Stimulated activated CD4-positive, alpha-beta T cell treated with anti-CD3 and anti-CD28 coated beads, Interleukin-4, amount 100 ng/mL, for 48 hours (primary cell): ENCODE measurements around the gene PCP4.

ENCODE experiments used
- DNase-seq, 2 donors: peaks; one replicate each; pipeline ENCODE4 v3.0.0-alpha.2; 2020; ENCODE audit warnings: low read depth in 2 of 2

PCP4 gene

DNA sequence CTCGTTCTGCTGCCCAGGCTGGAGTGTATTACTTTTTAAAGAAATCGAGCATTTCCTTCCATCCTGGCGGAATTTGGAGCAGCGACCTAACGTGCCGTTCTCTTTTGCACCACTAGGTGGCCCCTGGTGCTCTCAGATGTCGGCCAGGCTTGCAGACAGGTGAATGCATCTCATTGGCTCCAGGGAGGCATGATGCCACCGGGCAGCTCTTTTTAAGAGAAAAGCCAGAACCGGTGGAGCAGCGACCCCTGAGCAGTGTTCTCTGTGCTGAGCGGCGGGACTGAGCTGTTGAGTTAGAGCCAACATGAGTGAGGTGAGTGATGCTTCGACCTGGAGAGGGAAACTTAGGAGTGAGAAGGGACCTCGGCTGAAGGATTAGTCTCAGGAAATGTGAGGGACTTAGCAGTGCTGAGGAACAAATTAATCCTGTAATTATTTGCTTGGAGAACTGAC lies at the start of gene PCP4:
Gene PCP4, plus strand, starts transcription at position 241 of the 453 bp plus-strand sequence. Its CDS starts 64 bp downstream, at position 305.
- DNase-seq: peak; percentile 12 to 35

DNA sequence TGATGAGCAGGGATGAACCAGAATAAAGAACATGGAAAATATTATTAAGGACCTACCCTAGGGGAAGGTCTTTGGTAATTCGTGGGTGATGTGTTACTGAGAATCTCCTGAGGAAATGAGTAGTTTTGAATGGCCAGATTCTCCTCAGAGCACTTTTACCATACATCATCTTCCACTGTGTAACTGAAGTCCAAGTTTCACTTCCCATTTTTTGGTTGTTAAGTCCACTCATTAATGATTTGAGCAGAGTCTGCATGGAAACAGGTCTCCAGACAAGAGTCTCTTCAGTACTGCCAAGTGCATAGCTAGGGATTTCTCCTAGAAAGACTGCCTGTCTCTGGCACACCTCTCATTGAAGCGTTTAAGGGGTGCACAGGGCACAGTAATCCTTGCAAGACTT lies 48.7 kb upstream of the PCP4 start:
- no peak for DNase-seq

GRCh38 chr21:39822042-39822441 lies 45.2 kb upstream of the PCP4 start:
- DNase-seq: no peak

DNA sequence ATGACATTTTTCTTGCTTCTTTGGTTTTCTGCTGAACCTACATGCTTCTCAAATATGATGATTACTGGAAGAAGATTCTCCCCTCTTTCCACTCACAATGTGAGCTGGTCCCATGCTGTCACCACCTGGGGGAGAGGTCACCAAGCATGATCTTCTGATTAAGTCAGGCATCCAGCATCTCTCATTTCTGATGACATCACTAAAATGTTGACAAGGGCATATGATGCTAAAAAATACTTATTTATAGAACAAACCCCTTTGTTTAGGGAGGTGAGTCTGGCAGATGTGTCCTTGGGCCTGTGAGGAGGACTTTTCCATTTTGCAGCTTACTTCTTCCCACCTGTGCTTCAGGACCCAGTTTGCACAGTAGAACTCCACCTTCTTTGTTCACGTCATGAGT lies 42.0 kb upstream of the PCP4 start:
- DNase-seq: no peak

- no peak for DNase-seq
These were observed 32.7 kb upstream of the PCP4 start for GRCh38 chr21:39834543-39834942.

GRCh38 chr21:39837861-39838359 lies 29.3 kb upstream of the PCP4 start:
- DNase-seq: no peak

DNA sequence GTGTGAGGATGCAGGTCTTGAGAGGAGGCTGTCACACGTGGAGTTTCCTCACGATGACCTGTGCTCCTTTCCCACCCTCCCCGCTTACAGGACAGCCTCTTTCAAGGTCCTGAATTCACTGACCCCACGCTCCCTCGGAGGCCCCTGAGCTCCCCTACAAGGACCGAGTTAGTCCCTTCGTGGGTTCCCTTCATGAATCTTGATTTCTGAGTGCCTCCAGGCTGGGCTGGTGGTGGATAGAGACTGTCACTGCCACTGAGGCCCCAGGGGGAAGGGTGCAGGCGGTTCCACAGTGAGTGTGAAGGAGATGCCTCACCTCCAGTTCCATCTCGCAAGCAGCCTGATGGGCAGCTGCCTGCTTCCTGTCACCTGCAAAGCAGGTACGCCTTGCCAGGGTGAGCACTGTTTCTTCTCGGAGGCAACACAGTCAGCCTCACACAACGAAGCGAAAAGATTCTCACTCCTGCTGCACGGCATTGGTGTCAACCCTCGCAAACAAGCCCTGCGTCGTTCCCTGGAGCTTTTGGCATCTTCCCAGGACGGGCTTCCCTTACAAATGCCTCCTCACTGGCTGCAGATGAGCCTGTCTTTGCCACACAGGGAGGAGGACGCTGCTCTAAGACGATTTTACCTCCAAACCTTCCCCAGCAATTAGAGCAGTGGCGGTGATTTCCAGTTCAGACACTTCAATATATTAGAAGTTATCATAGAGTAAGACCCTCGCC lies 26.7 kb upstream of the PCP4 start:
- DNase-seq: no peak

DNA sequence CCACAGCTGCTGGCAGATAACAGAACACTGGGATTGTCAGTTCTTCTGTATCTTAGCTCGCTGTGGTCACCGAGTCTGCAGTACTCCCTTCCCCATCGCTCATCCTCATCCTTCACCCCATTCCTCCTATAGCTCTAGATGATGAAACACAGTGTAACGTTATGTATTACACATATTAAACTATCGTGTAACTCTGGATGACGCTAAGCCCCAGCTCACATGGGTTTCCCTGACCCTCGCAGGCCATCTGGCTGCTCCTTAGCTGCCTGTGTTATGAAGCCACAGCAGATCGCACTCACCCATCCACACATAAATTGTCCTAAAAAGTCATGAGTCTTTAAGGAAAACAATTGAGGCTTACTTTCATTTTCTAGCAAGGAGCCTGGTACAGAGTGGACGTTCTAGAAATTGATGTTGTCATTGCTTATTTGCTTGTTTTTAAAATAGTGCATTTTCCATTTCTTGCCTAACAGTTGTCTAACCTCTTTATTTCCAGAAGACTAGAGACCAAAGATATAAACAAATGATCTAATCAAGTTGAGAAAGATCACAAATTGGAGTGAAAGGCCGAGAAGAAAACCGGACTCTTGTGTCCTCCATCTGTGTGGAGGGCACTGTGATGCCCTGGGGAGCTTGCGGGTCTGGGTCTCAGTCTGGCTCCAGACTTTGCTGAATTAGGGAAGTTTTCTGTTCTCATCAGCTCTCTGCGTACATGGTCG lies 24.3 kb upstream of the PCP4 start:
- no peak for DNase-seq

DNA sequence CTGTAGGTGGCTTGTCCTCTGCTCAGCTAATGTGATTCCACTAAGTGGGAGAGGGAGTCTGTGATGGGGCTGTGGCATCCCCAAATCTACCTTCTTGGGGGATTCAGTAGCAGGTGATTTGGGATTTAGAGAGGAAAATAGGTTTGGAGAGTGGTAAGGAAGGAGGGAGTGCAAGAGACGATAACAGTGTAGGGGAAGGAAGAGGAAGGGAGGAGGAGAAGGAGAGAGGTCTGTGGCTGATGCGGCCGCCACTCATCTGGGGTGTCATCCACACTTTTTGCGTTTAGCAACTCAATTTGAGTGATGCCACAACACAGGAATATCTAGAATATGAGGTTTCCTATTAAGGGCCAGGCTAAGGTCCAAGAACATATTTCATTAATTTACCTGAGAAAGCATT lies 23.8 kb upstream of the PCP4 start:
- DNase-seq: no peak

GRCh38 chr21:39843916-39844315 lies 23.3 kb upstream of the PCP4 start:
- no peak for DNase-seq

GRCh38 chr21:39845571-39846130 lies 21.6 kb upstream of the PCP4 start:
- DNase-seq: no peak

DNA sequence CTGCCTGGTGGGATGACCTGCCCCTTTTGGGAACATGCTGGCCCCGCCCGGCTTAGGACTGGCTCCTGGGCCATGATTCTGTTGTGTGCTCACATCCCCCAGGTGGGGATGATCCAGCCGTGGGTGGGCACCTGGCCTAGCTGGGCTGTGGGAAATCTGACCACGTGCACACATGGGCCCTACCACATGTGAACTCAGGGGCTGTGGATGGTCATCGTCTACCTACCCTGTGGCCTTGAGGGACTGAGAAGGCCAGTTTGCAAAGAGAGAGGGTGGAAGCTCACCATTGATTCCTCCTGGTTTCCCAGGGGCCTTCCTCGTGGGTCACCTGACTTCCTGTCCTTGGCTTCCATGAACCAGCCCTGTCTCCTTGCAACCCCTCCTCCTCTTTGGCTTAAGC lies 19.4 kb upstream of the PCP4 start:
- no peak for DNase-seq

DNA sequence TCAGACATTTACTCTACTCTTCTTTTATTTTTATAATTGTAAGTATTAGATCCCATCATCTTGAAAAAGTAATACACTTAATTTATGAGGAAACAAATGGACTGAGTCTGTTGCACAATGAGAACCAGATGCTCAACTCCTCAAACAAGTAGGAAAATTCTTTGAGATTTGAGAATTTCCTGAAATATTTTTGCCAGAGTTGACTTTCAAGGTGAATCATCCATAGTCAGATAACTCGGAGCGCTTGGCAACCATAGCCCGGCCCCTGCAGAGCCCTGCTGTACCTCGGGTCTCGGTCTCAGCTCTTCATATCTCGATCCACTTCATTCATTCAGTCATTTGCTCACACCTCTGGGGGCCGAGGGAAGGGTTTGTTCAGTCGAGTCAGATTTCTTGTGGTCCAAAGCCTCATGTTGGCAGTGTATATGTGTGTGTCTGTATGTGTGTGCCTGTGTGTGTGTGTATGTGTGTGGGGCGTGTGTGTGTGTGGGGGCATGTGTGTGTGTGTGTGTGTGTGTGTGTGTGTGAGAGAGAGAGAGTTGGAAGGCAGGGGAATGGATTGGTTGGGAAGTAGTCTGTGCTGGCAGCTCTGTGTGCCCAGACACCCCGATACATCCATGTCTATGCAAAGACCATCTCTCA lies 18.1 kb upstream of the PCP4 start:
- DNase-seq: no peak

GRCh38 chr21:39850333-39850732 lies 16.9 kb upstream of the PCP4 start:
- no peak for DNase-seq

- DNase-seq: no peak
These were observed 16.1 kb upstream of the PCP4 start for GRCh38 chr21:39851002-39851618.

DNA sequence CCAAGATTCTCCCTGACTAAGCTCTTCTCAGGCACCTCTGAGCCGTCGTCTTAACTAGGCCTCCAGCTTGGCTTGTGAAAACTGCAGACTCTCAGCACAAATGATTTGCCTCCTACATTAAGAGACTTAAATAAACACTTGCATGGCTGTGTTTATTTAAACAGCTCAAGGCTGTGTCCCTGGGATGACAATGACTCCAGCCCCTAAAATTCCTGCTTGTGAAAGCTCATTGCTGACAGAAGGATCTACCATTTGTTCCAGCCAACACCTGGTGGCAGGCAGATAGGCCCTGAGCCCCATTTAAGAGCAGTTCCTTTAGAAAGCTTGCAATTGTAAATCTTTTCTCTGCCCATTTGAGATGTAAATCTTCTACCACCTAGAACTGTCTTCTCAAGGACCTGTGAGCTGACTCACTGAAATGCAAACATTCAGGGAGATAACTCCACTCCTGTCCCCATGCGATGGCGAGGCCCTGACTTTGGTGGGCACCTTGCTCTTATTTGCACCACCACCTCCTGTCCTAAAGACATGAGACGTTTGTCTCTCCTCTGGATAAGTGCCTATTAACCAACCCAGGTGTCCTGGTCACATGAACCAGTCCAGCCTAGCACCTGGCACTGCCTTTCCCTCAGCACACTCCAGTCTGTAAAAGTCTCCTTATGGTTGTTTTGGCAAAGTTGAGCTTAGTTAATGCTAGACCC lies 15.1 kb upstream of the PCP4 start:
- DNase-seq: no peak

DNA sequence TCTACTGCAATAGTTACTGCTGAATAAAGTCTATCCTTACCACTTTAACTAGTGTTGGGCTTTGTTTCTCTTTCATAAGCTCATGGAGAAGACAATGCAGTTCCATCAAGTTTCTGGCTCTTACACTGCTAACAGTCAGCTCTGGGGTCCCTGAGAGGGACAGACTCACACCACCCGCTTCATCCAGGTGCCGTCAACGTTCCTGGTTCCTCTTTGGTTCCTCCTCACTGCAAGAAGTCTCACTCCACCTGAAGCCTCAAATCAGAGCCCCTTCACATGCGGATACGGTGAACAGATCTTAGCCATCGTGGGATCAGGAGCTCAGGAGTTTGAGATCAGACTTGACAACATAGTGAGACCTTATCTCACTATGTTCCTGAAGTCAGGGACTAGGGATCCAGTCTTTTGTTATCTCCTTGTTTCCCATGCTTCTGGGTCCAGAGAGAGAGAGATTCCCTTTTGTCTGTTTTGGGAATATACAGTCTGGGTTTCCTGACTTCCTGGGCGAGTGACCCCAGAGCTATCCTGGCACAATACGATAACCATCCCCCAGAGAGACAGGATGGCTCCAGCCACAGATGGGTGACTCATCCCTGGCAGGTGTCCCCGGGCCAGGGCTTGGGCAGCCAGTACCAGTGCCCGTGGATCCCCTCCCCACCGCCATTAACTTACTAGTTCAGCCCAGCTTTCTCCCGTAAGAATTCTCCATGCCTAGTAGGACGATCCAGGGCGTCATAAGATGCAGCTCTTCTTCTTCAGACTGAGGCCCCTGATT lies 14.3 kb upstream of the PCP4 start:
- no peak for DNase-seq

GRCh38 chr21:39854572-39854971 lies 12.7 kb upstream of the PCP4 start:
- no peak for DNase-seq

DNA sequence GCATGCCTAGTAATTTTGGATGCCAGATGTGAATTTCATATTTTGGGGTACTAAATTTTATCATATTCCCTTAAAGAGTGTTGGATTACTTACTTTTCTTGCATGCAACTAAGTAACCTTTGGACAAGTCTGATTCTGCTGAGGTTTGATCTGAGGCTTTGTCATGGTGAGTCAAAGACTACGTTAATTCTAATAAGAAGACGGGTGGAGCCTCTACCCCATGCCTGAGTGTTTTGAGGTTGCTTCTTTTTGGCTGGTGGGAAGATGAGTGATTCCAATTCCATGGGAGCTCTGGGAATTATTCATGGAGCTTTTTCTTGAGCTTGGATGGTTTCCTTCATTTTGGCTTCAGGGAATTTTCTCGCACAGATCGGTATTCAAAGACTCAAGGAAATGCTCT lies 11.6 kb upstream of the PCP4 start:
- no peak for DNase-seq

- DNase-seq: no peak
These were observed 6.6 kb upstream of the PCP4 start for GRCh38 chr21:39860600-39860999.

DNA sequence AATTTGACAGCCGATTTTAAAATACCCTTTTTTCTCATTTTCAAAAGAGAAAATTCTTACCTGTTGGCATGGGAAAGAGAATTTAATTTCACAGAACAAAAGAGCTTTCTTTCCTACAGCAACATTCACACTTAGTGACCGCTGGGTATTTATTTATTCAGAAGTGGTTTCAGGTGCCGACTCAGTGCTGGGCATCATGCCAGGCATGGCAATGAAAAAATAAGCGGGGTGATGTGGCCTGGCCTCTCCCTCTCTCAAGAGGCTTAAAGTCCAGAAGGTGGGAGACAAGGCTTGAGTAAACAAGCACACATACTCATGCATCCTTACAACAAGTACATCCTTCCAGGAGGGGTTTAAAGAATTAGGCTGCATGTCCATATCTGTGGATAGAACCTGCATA lies 4.1 kb upstream of the PCP4 start:
- DNase-seq: no peak
